Neural crest cell (in vitro differentiated cells): Measurements from ENCODE around the gene BCAN. TPM values are rescaled to one million over a fixed set of nuclear protein-coding genes. Genes with fewer than 3 reads are reported as not detected.
A peak's percentile ranks its signal among the peaks of the same experiment; 100 is the strongest.

ENCODE experiments used
- DNase-seq: peaks from one replicate; pipeline ENCODE4 v3.0.0; 2021; ENCODE audit warnings: low read depth, mixed read lengths, low spot score
- H3K27ac Mint-ChIP-seq: one replicate; pipeline ENCODE4 v1.8.0; 2021; ENCODE audit warnings: mild to moderate bottlenecking, mixed read lengths; ENCODE audit not compliant: unreplicated experiment
- H3K27me3 Mint-ChIP-seq: 2 replicates; pipeline ENCODE4 v1.8.0; 2021; ENCODE audit warnings: low read depth, mild to moderate bottlenecking, mixed read lengths
- H3K36me3 Mint-ChIP-seq: 2 replicates; pipeline ENCODE4 v1.8.0; 2021; ENCODE audit warnings: low read depth, mild to moderate bottlenecking, mixed read lengths
- H3K4me1 Mint-ChIP-seq: 2 replicates; pipeline ENCODE4 v1.8.0; 2021; ENCODE audit warnings: mixed read lengths
- H3K4me3 Mint-ChIP-seq: one replicate; pipeline ENCODE4 v1.8.0; 2021; ENCODE audit warnings: mild to moderate bottlenecking, mixed read lengths
- H3K9me3 Mint-ChIP-seq: 2 replicates; pipeline ENCODE4 v1.8.0; 2021; ENCODE audit warnings: mixed read lengths
- CTCF ChIP-seq: fragments of 200-600 bp; sonication (generic); conservative IDR thresholded peaks from 2 replicates; pipeline ENCODE4 v1.5.0; 2021; ENCODE audit warnings: antibody characterized with exemption, mild to moderate bottlenecking
- total RNA-seq: library from RNA; stranded (reverse); gene quantifications from 2 replicates; pipeline ENCODE4 v1.2.1, GENCODE V29; 2021

The BCAN gene
- total RNA-seq, 1 donor from 2014 or later = 2.4 TPM

- Mint-ChIP-seq H3K27ac (peak overlapping the region; percentile 99), H3K27me3 (peaks cover 56% of the 10 kb centered on the region), H3K36me3 (no peaks in the 10 kb centered on the region), H3K4me3 (peak overlapping the region; percentile 68), H3K4me1 (peaks cover 74% of the 10 kb centered on the region), H3K9me3 (no peaks in the 10 kb centered on the region)
- TF ChIP-seq CTCF = peak; percentile 98
- DNase-seq = peak; percentile 100
Measured at GRCh38 chr1:156659988-156660751, 18.3 kb downstream of the BCAN start.

GRCh38 chr1:156660752-156661112 lies 18.8 kb downstream of the BCAN start:
- TF ChIP-seq CTCF = no peak
- Mint-ChIP-seq H3K4me3 (peak overlapping the region; percentile 68), H3K4me1 (peaks cover 77% of the 10 kb centered on the region), H3K27me3 (peaks cover 56% of the 10 kb centered on the region), H3K9me3 (no peaks in the 10 kb centered on the region), H3K27ac (peak overlapping the region; percentile 99), H3K36me3 (no peaks in the 10 kb centered on the region)
- no peak for DNase-seq

- Mint-ChIP-seq H3K27me3 (peaks cover 50% of the 10 kb centered on the region), H3K4me3 (peak overlapping the region; percentile 68), H3K27ac (peak overlapping the region; percentile 99), H3K36me3 (peaks cover 3% of the 10 kb centered on the region), H3K4me1 (peaks cover 87% of the 10 kb centered on the region), H3K9me3 (no peaks in the 10 kb centered on the region)
- no peak for DNase-seq
- TF ChIP-seq CTCF = no peak
Measured at GRCh38 chr1:156662005-156662799, 20.3 kb downstream of the BCAN start.

- peak overlapping the region; percentile 99 for H3K27ac Mint-ChIP-seq
- peaks cover 3% of the 10 kb centered on the region for H3K36me3 Mint-ChIP-seq
- peak overlapping the region; percentile 68 for H3K4me3 Mint-ChIP-seq
- peaks cover 49% of the 10 kb centered on the region for H3K27me3 Mint-ChIP-seq
- H3K9me3 Mint-ChIP-seq = no peaks in the 10 kb centered on the region
- H3K4me1 Mint-ChIP-seq = peaks cover 87% of the 10 kb centered on the region
- TF ChIP-seq CTCF = no peak
- DNase-seq = no peak
Measured at GRCh38 chr1:156662800-156663055, 20.8 kb downstream of the BCAN start.

- no peaks in the 10 kb centered on the region for H3K9me3 Mint-ChIP-seq
- peak overlapping the region; percentile 99 for H3K27ac Mint-ChIP-seq
- peaks cover 3% of the 10 kb centered on the region for H3K36me3 Mint-ChIP-seq
- H3K4me3 Mint-ChIP-seq = peak overlapping the region; percentile 68
- peaks cover 89% of the 10 kb centered on the region for H3K4me1 Mint-ChIP-seq
- DNase-seq = no peak
- H3K27me3 Mint-ChIP-seq = peaks cover 49% of the 10 kb centered on the region
- TF ChIP-seq CTCF = no peak
Measured at GRCh38 chr1:156663178-156663577, 21.3 kb downstream of the BCAN start.
